ENCODE measurements around the gene UBE2L5. TPM values are rescaled to one million over a fixed set of nuclear protein-coding genes. Genes with fewer than 3 reads are reported as not detected.

UBE2L5 gene
- total and polyA plus RNA-seq, 2 of the 8 experiments (the other 6 are each of a cell fraction or from before 2014, with no cell fraction given): not detected

DNA sequence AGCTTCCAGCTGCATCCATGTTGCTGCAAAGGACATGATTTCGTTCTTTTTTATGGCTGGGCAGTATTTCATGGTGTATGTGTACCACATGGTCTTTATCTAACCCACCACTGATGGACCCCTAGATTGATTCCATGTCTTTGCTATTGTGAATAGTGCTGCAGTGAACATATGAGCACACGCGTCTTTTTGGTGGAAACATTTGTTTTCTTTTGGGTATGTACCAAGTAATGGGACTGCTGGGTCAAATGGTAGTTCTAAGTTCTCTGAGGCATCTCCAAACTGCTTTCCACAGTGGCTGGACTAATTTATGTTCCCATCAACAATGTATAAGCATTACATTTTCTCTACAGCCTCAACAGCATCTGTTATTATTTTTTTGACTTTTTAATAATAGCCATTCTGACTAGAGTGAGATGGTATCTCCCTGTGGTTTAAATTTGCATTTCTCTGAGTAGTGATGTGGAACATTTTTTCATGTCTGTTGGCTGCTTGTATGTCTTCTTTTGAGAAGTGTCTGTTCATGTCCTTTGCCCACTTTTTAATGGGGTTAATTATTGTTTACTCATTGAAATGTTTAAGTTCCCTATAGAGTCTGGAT, 6.8 kb upstream of the UBE2L5 start:
- Histone ChIP-seq H3K4me1 (replicated peaks in 1 of 4; ENCODE audit: control insufficient read depth in 3 of 4, insufficient read depth in 4 of 4, low read length in 3 of 4) (peaks cover 0 to 1% (median under 1%) of the 10 kb centered on the region in 4 experiments; a peak in 3 of 7 replicates), H3K36me3 (ENCODE audit: control insufficient read depth in 2 of 4, insufficient read depth in 4 of 4, low read length in 3 of 4) (no peaks in the 10 kb centered on the region), H2BK120ac (replicated peaks; ENCODE audit: low read depth, low read length) (no peak overlapping the region), H2BK15ac (ENCODE audit: low read length) (no peak overlapping the region), H3K14ac (ENCODE audit: insufficient read length) (no peak overlapping the region), H3K79me2 (ENCODE audit: control insufficient read depth in 1 of 2, insufficient read depth in 2 of 2, low read length in 2 of 2) (no peaks in the 10 kb centered on the region), H4K8ac (ENCODE audit: extremely low read depth, insufficient read depth, low read length) (no peak overlapping the region), H3K9ac (replicated peaks in 1 of 4; ENCODE audit: extremely low read depth in 1 of 4, low read depth in 3 of 4, low read length in 3 of 4) (no peak overlapping the region), H3K23ac (ENCODE audit: insufficient read length) (no peak overlapping the region), H3K56ac (replicated peaks; ENCODE audit: insufficient read length, low read depth, low read length) (no peak overlapping the region), H2BK5ac (ENCODE audit: low read depth, low read length) (no peak overlapping the region), H4K5ac (ENCODE audit: insufficient read length, low read depth, low read length) (no peak overlapping the region), H3K9me3 (ENCODE audit: insufficient read depth in 2 of 2, low read depth in 1 of 2, low read length in 1 of 2) (no peaks in the 10 kb centered on the region), H2BK20ac (ENCODE audit: low read length) (no peak overlapping the region), H2AK5ac (ENCODE audit: low read depth, low read length) (no peak overlapping the region), H2BK12ac (ENCODE audit: low read depth, low read length) (no peak overlapping the region), H4K20me1 (replicated peaks in 1 of 2; ENCODE audit: control insufficient read depth in 1 of 2, insufficient read depth in 2 of 2, low read length in 2 of 2) (no peaks in the 10 kb centered on the region), H3K4me3 (ENCODE audit: extremely low read depth in 1 of 4, insufficient read depth in 2 of 4, low read depth in 3 of 4, low read length in 4 of 4) (no peak overlapping the region), H3K4me2 (ENCODE audit: insufficient read depth in 1 of 2, low read depth in 2 of 2, low read length in 2 of 2) (no peak overlapping the region), H3K23me2 (ENCODE audit: low read depth, low read length) (no peaks in the 10 kb centered on the region; the same call in 1 of the 2 replicates), H3K18ac (ENCODE audit: extremely low read depth, low read length) (no peak overlapping the region), H2AFZ (ENCODE audit: low read length) (no peak overlapping the region), H3K4ac (replicated peaks; ENCODE audit: insufficient read length, low read depth, low read length) (no peak overlapping the region), H4K91ac (replicated peaks; ENCODE audit: insufficient read length, low read length) (no peak overlapping the region), H3K27me3 (replicated peaks in 1 of 4; ENCODE audit: control insufficient read depth in 3 of 4, extremely low read depth in 1 of 4, insufficient read depth in 3 of 4, low read length in 3 of 4) (no peaks in the 10 kb centered on the region; a peak in 3 of 7 replicates), H3K79me1 (ENCODE audit: low read depth, low read length) (no peaks in the 10 kb centered on the region; the same call in 1 of the 2 replicates), H3K27ac (ENCODE audit: low read depth, low read length) (no peak overlapping the region)
- POLR2A ChIA-PET (ENCODE audit: partially characterized antibody): no interaction called here
- CTCF ChIA-PET (ENCODE audit: partially characterized antibody): interaction anchor here (0.7 kb wide), 1 partner anchor 138 kb away, joined by 3 read pairs; no protein-coding TSS in a partner anchor
- FAIRE-seq (no peak), DNase-seq (ENCODE audit: low read depth in 1 of 2, low spot score in 2 of 2) (no peak)
- WGBS, 2 experiments (ENCODE audit: extremely low coverage in 1 of 2, insufficient coverage in 1 of 2, insufficient read length in 1 of 2, insufficient replicate concordance in 2 of 2, low coverage in 1 of 2, low lambda C conversion rate in 2 of 2, missing lambda C conversion rate in 1 of 2): 83% methylated on average over 3 of the region's 3 CpGs; no CpG with 5 or more reads in 1 of the 2 experiments
- no peak for TF ChIP-seq EP300 (IDR thresholded peaks at IDR 0.05; ENCODE audit: borderline replicate concordance in 1 of 2, low read depth in 2 of 2, low read length in 2 of 2)
- no peak for TF ChIP-seq HDAC2 (IDR thresholded peaks at IDR 0.05; ENCODE audit: borderline replicate concordance in 1 of 2, low read depth in 2 of 2, low read length in 2 of 2)
- no peak for TF ChIP-seq POU5F1 (IDR thresholded peaks at IDR 0.05; ENCODE audit: low read depth, low read length)
- TF ChIP-seq SIX5 (IDR thresholded peaks at IDR 0.05; ENCODE audit: low read depth, low read length): no peak
- TF ChIP-seq RFX5 (IDR thresholded peaks at IDR 0.05; ENCODE audit: borderline replicate concordance, low read depth, low read length): no peak
- TF ChIP-seq JUN (IDR thresholded peaks at IDR 0.05; ENCODE audit: low read depth, low read length): no peak
- TF ChIP-seq RXRA (IDR thresholded peaks at IDR 0.05; ENCODE audit: insufficient read depth, low read depth, low read length): no peak
- TF ChIP-seq BCL11A (IDR thresholded peaks at IDR 0.05; ENCODE audit: low read depth in 2 of 2, low read length in 2 of 2): no peak
- no peak for TF ChIP-seq KDM1A (IDR thresholded peaks at IDR 0.05; ENCODE audit: borderline replicate concordance, low read length)
- TF ChIP-seq, protein P1, sequence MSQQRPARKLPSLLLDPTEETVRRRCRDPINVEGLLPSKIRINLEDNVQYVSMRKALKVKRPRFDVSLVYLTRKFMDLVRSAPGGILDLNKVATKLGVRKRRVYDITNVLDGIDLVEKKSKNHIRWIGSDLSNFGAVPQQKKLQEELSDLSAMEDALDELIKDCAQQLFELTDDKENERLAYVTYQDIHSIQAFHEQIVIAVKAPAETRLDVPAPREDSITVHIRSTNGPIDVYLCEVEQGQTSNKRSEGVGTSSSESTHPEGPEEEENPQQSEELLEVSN (IDR thresholded peaks at IDR 0.05): no peak
- TF ChIP-seq BACH1 (IDR thresholded peaks at IDR 0.05; ENCODE audit: low read length): no peak
- TF ChIP-seq SRF (IDR thresholded peaks at IDR 0.05; ENCODE audit: low read depth, low read length): no peak
- no peak for TF ChIP-seq SP2 (IDR thresholded peaks at IDR 0.05; ENCODE audit: low read length)

Measured in H1 (cell line).